ENCODE measurements around the gene MTHFR. TPM values are rescaled to one million over a fixed set of nuclear protein-coding genes. Genes with fewer than 3 reads are reported as not detected.

Gene MTHFR
- total RNA-seq, 1 experiment from 2014 or later = 18.2 TPM

DNA sequence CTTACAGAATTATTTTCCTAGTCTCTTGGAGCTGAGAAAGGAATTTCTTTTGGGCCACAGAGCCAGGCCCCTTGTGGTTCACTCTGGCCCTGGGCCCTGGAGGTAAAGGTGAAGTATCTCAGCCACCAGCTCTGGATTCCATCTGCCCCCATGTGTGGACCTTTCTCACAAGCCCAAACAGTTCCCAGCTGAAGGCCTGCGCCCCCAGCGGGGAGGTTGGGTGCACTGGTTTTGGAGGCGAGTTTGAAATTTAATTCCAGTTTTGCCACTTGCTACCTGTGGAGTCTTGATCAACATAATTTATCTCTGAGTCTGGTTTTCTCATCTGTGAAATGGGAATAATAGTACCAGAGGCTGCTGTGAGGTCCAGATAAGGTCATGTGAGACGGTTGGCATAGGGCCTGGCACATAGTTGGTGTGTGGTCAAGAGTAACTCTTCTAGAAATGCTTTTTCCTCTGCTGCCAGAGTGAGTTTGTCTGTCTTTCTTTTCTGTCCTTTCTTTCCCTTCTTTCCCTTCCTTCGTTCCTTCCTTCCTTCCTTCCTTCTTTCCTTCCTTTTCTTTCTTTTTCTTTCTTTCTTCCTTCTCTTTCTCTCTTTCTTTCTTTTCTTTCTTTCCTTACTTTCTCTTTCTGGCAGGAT is 63.7 kb downstream of the MTHFR start:
- Histone ChIP-seq H2BK15ac (ENCODE audit: low read depth, low read length) (no peak overlapping the region), H2AK5ac (ENCODE audit: insufficient read length, low read length) (no peak overlapping the region), H3T11ph (ENCODE audit: low read length) (no peak overlapping the region), H3K79me2 (ENCODE audit: insufficient read depth, low read length) (no peaks in the 10 kb centered on the region), H4K91ac (ENCODE audit: insufficient read length, low read depth, low read length) (no peak overlapping the region), H3K27ac (ENCODE audit: insufficient read length, low read depth, low read length) (no peak overlapping the region), H3K9ac (ENCODE audit: extremely low read depth, insufficient read length, low read length) (no peak overlapping the region), H3K56ac (ENCODE audit: insufficient read length, low read depth, low read length) (no peak overlapping the region), H3K9me3 (ENCODE audit: control insufficient read depth, low read depth, low read length) (no peaks in the 10 kb centered on the region), H2BK5ac (ENCODE audit: insufficient read length, low read length) (no peak overlapping the region), H4K20me1 (ENCODE audit: control insufficient read depth, insufficient read depth, insufficient read length) (no peaks in the 10 kb centered on the region), H3K23me2 (ENCODE audit: insufficient read length, low read depth, low read length, poor library complexity, severe bottlenecking) (peaks cover 1% of the 10 kb centered on the region), H4K5ac (ENCODE audit: insufficient read length, low read depth, low read length) (no peak overlapping the region), H3K79me1 (ENCODE audit: insufficient read depth, low read depth, low read length, poor library complexity, severe bottlenecking) (no peaks in the 10 kb centered on the region), H3K18ac (ENCODE audit: insufficient read length, low read depth, low read length) (no peak overlapping the region), H3K14ac (ENCODE audit: insufficient read depth, low read length) (no peak overlapping the region), H3K4me1 (ENCODE audit: insufficient read depth, low read length) (peaks cover 2% of the 10 kb centered on the region; the same call in 1 of the 2 replicates), H3K23ac (ENCODE audit: insufficient read length, low read depth, low read length) (no peak overlapping the region), H2AFZ (ENCODE audit: low read length) (no peak overlapping the region), H3K4me2 (ENCODE audit: insufficient read depth, insufficient read length, low read length) (no peak overlapping the region), H2BK12ac (ENCODE audit: insufficient read length, low read depth, low read length) (no peak overlapping the region), H4K8ac (replicated peaks; ENCODE audit: insufficient read length, low read depth, low read length) (no peak overlapping the region), H2BK20ac (ENCODE audit: low read depth, low read length, poor library complexity, severe bottlenecking) (no peak overlapping the region), H3K27me3 (ENCODE audit: insufficient read depth, low read length) (no peaks in the 10 kb centered on the region), H2BK120ac (ENCODE audit: low read depth, low read length, poor library complexity, severe bottlenecking) (no peak overlapping the region), H3K4ac (ENCODE audit: low read depth, low read length) (no peak overlapping the region)
- no peak overlapping the region for H3K4me3 Mint-ChIP-seq
- TF ChIP-seq, protein P1, sequence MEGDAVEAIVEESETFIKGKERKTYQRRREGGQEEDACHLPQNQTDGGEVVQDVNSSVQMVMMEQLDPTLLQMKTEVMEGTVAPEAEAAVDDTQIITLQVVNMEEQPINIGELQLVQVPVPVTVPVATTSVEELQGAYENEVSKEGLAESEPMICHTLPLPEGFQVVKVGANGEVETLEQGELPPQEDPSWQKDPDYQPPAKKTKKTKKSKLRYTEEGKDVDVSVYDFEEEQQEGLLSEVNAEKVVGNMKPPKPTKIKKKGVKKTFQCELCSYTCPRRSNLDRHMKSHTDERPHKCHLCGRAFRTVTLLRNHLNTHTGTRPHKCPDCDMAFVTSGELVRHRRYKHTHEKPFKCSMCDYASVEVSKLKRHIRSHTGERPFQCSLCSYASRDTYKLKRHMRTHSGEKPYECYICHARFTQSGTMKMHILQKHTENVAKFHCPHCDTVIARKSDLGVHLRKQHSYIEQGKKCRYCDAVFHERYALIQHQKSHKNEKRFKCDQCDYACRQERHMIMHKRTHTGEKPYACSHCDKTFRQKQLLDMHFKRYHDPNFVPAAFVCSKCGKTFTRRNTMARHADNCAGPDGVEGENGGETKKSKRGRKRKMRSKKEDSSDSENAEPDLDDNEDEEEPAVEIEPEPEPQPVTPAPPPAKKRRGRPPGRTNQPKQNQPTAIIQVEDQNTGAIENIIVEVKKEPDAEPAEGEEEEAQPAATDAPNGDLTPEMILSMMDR (conservative IDR thresholded peaks at IDR 0.05) = peak; percentile 43; the same call in 2 of the 3 replicates
- H3K36me3 Mint-ChIP-seq (ENCODE audit: insufficient read depth in 1 of 3, low read depth in 3 of 3) = peaks cover 5 to 27% (median 16%) of the 10 kb centered on the region in 3 experiments; a peak in 6 of 7 replicates
- no peaks in the 10 kb centered on the region; a peak in 1 of 5 replicates for H3K9me3 Mint-ChIP-seq
- peaks cover 23 to 36% of the 10 kb centered on the region in 2 experiments for H3K4me1 Mint-ChIP-seq
- no CpG with 5 or more reads among the region's 5 CpGs for WGBS (ENCODE audit: extremely low coverage, insufficient read length, low lambda C conversion rate)
- H3K27ac Mint-ChIP-seq = peak overlapping the region in 1 of 3 experiments; percentile 38; a peak in 1 of 7 replicates
- no peak for DNase-seq
- H3K27me3 Mint-ChIP-seq (ENCODE audit: low read depth) = no peaks in the 10 kb centered on the region
